GM12801 (cell line): ENCODE data around the gene RAB40C.

ENCODE experiments used
- CTCF ChIP-seq: IDR thresholded peaks from one replicate; pipeline ENCODE4 v1.5.1; 2011; ENCODE audit warnings: control low read depth; ENCODE audit not compliant: insufficient read length; ENCODE audit errors: extremely low read depth

Gene RAB40C

GRCh38 chr16:585351-585750 lies 4.5 kb upstream of the RAB40C start:
- TF ChIP-seq CTCF, result no peak

GRCh38 chr16:586047-586644 lies 3.7 kb upstream of the RAB40C start:
- no peak for TF ChIP-seq CTCF

- TF ChIP-seq CTCF, result no peak
Observed at GRCh38 chr16:586645-587590, 2.9 kb upstream of the RAB40C start.

GRCh38 chr16:588639-588888 lies 1.3 kb upstream of the RAB40C start:
- TF ChIP-seq CTCF, result no peak

GRCh38 chr16:588889-589657 lies 793 bp upstream of the RAB40C start:
- no peak for TF ChIP-seq CTCF

GRCh38 chr16:590188-590814 lies 435 bp downstream of the RAB40C start:
- TF ChIP-seq CTCF, result no peak

GRCh38 chr16:590815-591200 lies 942 bp downstream of the RAB40C start:
- TF ChIP-seq CTCF, result no peak
